AG09319 (cell line): ENCODE measurements around the gene C9orf43.

Experiments used
- DNase-seq: peaks from one replicate; pipeline ENCODE4 v3.0.0-alpha.2; 2010; ENCODE audit warnings: low read depth; ENCODE audit errors: extremely low read depth
- CTCF ChIP-seq: IDR thresholded peaks from 2 replicates; pipeline ENCODE4 v1.5.1; 2011; ENCODE audit warnings: low read depth, mild to moderate bottlenecking, inconsistent platforms, low read length, moderate library complexity

The C9orf43 gene

GRCh38 chr9:113474360-113475028, 63.9 kb downstream of the C9orf43 start:
- no peak for TF ChIP-seq CTCF
- no peak for DNase-seq

GRCh38 chr9:113475031-113475430, 64.5 kb downstream of the C9orf43 start:
- no peak for DNase-seq
- no peak for TF ChIP-seq CTCF

GRCh38 chr9:113475992-113476391, 65.4 kb downstream of the C9orf43 start:
- no peak for DNase-seq
- TF ChIP-seq CTCF: no peak

GRCh38 chr9:113476511-113476916, 66.0 kb downstream of the C9orf43 start:
- TF ChIP-seq CTCF: no peak
- no peak for DNase-seq

GRCh38 chr9:113477058-113477457, 66.5 kb downstream of the C9orf43 start:
- TF ChIP-seq CTCF: no peak

GRCh38 chr9:113477661-113478060, 67.1 kb downstream of the C9orf43 start:
- no peak for DNase-seq
- TF ChIP-seq CTCF: no peak

More at GRCh38 chr9:113477058-113477457, 66.5 kb downstream of the C9orf43 start:
- no peak for DNase-seq

- DNase-seq: no peak
- no peak for TF ChIP-seq CTCF
Measured at GRCh38 chr9:113479174-113479621, 68.7 kb downstream of the C9orf43 start.
